SK-N-MC (cell line): Measurements from ENCODE around the gene CDH11.

Experiments
- EZH2 ChIP-seq: fragments of 200-600 bp; sonication (generic); IDR thresholded peaks from one replicate; pipeline ENCODE4 v1.6.1; 2017; ENCODE audit warnings: antibody characterized with exemption
- POLR2AphosphoS5 ChIP-seq: IDR thresholded peaks from 2 replicates; pipeline ENCODE4 v1.6.1; 2012; ENCODE audit warnings: mild to moderate bottlenecking, low read depth, low read length, borderline replicate concordance

- TF ChIP-seq EZH2: no peak
- no peak for TF ChIP-seq POLR2AphosphoS5
These were observed 174.2 kb downstream of the CDH11 start for GRCh38 chr16:64947651-64948050.
